ENCODE results near the gene SYT10.

DNA sequence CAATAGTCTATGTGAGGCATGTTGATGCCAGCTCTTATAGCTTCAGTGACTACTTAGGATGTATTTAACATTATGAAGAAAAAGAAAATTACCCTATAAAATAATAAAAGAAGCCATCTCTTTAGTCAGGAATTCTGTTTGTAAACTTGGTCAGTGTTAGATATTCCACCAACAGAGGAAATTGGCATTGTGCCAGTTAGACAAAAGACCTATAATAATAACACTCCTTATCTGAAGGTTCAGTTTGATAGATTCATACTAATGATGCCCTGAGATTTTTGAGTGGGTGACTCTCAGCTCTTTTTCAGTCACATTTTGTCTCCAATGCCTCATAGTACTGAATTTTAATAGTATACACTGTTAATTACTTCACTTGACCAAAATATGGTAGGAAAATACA, 6.6 kb downstream of the SYT10 start:
- TF ChIP-seq, protein P1, sequence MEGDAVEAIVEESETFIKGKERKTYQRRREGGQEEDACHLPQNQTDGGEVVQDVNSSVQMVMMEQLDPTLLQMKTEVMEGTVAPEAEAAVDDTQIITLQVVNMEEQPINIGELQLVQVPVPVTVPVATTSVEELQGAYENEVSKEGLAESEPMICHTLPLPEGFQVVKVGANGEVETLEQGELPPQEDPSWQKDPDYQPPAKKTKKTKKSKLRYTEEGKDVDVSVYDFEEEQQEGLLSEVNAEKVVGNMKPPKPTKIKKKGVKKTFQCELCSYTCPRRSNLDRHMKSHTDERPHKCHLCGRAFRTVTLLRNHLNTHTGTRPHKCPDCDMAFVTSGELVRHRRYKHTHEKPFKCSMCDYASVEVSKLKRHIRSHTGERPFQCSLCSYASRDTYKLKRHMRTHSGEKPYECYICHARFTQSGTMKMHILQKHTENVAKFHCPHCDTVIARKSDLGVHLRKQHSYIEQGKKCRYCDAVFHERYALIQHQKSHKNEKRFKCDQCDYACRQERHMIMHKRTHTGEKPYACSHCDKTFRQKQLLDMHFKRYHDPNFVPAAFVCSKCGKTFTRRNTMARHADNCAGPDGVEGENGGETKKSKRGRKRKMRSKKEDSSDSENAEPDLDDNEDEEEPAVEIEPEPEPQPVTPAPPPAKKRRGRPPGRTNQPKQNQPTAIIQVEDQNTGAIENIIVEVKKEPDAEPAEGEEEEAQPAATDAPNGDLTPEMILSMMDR (IDR thresholded peaks at IDR 0.05), result no peak
- TF ChIP-seq POLR2A (IDR thresholded peaks at IDR 0.05), result no peak
